ENCODE results near the gene EXT2.

Gene EXT2

GRCh38 chr11:44083906-44084305 is 11.6 kb upstream of the EXT2 start:
- in situ Hi-C loops (cut with MboI; ENCODE audit: low sequenced_read_pairs) = no loop called here

DNA sequence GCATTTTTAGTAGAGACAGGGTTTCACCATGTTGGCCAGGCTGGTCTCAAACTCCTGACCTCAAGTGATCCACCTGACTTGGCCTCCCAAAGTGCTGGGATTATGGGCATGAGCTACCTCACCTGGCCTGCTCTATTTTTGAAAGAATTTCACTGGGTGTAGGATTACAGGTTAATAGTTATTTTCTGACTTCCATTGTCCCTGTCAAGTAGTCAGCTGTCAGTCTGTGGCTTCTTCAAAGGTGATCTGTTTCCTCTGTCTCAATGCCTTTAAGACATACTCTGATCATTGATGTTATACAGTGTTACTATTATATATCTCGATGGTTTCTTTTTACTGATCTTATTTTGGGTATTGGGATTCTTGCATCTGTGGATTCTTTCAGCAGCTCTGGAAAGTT is 10.1 kb upstream of the EXT2 start:
- in situ Hi-C loops (cut with MboI; ENCODE audit: low sequenced_read_pairs) = no loop called here

GRCh38 chr11:44088377-44088776 is 7.1 kb upstream of the EXT2 start:
- in situ Hi-C loops (cut with MboI; ENCODE audit: low sequenced_read_pairs) = no loop called here

- in situ Hi-C loops (cut with MboI; ENCODE audit: low sequenced_read_pairs) = no loop called here
Measured at GRCh38 chr11:44088871-44089270, 6.6 kb upstream of the EXT2 start.

GRCh38 chr11:44090539-44090938 is 4.9 kb upstream of the EXT2 start:
- in situ Hi-C loops (cut with MboI; ENCODE audit: low sequenced_read_pairs) = no loop called here

- in situ Hi-C loops (cut with MboI; ENCODE audit: low sequenced_read_pairs) = no loop called here
Measured at GRCh38 chr11:44094260-44094868, 1.1 kb upstream of the EXT2 start.

GRCh38 chr11:44096360-44097185 is 1.1 kb downstream of the EXT2 start:
- in situ Hi-C loops (cut with MboI; ENCODE audit: low sequenced_read_pairs) = no loop called here

GRCh38 chr11:44097821-44098220 is 2.3 kb downstream of the EXT2 start:
- in situ Hi-C loops (cut with MboI; ENCODE audit: low sequenced_read_pairs) = no loop called here

GRCh38 chr11:44101098-44101497 is 5.6 kb downstream of the EXT2 start:
- in situ Hi-C loops (cut with MboI; ENCODE audit: low sequenced_read_pairs) = loop anchor here (25.0 kb wide), 1 partner anchor 436 kb away; no protein-coding TSS in a partner anchor

GRCh38 chr11:44104481-44105294 is 9.2 kb downstream of the EXT2 start:
- in situ Hi-C loops (cut with MboI; ENCODE audit: low sequenced_read_pairs) = loop anchor here (25.0 kb wide), 1 partner anchor 433 kb away; no protein-coding TSS in a partner anchor

DNA sequence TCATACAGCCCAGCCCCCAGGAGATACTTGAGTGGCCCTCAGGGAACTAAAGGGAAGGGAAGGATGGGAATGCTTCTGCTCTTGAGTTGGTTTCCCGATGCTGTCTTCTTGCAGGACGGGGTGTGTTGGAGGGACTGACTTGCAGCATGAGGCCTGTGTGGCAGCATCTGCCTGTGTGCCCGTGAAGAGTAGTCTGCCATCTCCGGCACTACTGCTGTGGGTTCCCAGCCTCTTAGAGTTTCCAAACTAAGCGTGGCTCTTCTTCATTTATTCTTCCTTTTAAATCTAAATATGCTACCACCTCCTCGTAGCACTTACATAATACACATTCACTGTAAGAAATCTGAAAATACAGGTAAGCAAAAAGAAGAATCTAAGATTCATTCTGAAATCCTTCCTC is 12.8 kb downstream of the EXT2 start:
- in situ Hi-C loops (cut with MboI; ENCODE audit: low sequenced_read_pairs) = loop anchor here (25.0 kb wide), 1 partner anchor 429 kb away; no protein-coding TSS in a partner anchor

DNA sequence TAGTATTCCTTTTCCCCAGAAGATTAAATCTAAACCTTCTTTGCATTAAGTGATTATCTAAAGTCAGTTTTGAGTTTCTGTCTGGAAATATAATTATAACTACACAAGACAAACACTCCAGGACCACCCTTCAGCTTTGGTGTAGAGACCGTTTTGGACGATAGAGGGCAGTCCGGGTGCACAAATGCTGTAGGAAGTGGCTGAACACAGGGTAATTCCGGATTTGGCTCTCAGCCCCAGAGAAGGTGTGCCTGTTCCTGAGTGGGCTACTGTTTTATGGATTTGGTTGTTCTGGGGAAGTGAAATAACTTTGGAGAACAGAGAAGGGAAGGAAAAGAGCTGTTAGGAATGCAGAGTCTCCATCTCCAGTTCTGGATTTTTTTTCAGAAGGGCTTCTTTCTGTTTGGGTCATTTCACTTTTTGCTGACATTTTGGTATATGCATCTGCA is 14.8 kb downstream of the EXT2 start:
- in situ Hi-C loops (cut with MboI; ENCODE audit: low sequenced_read_pairs) = loop anchor here (25.0 kb wide), 1 partner anchor 427 kb away; no protein-coding TSS in a partner anchor

GRCh38 chr11:44112091-44112821 is 16.8 kb downstream of the EXT2 start:
- in situ Hi-C loops (cut with MboI; ENCODE audit: low sequenced_read_pairs) = loop anchor here (25.0 kb wide), 1 partner anchor 425 kb away; no protein-coding TSS in a partner anchor

DNA sequence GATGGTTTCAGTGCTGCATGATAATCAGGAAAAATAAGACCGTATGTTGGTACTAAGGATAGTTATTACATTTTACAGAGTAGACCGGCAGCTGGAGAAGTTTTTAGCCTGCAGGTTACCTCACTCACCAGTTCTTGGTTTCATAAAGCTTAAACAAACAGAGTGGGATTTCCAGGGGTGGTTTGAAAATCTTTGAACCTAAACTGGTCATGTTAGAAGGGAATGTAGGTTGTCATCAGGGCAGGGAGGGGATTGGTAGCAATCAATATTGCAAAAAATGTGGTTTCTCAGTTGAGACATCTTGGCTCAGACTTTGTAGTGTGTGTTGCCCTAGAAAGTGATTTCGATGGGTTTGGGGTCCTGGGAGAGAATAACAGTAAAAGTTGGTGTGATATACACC is 17.5 kb downstream of the EXT2 start:
- in situ Hi-C loops (cut with MboI; ENCODE audit: low sequenced_read_pairs) = loop anchor here (25.0 kb wide), 1 partner anchor 424 kb away; no protein-coding TSS in a partner anchor

GRCh38 chr11:44113572-44113971 is 18.1 kb downstream of the EXT2 start:
- in situ Hi-C loops (cut with MboI; ENCODE audit: low sequenced_read_pairs) = loop anchor here (25.0 kb wide), 1 partner anchor 424 kb away; no protein-coding TSS in a partner anchor

DNA sequence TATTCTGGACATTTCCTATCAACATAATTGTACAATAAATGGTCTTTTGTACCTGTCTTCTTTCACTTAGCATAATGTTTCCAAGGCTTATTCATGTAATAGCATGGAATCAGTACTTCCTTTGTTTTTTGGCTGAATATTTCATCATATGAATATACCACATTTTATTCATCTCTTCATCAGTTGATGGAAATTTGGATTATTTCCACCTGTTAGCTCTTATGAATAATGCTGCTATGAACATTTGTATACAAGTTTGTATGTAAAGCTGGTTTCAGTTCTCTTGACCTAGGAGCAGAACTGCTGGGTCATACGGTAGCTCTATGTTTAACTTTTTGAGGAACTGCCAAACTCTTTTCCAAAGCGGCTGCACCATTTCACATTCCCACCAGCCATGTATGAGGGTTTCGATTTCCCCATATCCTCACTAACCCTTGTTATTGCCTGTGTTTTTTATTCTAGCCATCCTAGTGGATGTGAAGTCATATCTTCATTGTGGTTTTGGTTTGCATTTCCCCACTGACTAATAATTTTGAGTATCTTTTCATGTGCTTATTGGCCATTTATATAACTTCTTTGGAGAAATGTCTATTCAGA is 20.9 kb downstream of the EXT2 start:
- in situ Hi-C loops (cut with MboI; ENCODE audit: low sequenced_read_pairs) = loop anchor here (25.0 kb wide), 1 partner anchor 421 kb away; no protein-coding TSS in a partner anchor

GRCh38 chr11:44120169-44120568 is 24.7 kb downstream of the EXT2 start:
- in situ Hi-C loops (cut with MboI; ENCODE audit: low sequenced_read_pairs) = loop anchor here (25.0 kb wide), 1 partner anchor 417 kb away; no protein-coding TSS in a partner anchor

DNA sequence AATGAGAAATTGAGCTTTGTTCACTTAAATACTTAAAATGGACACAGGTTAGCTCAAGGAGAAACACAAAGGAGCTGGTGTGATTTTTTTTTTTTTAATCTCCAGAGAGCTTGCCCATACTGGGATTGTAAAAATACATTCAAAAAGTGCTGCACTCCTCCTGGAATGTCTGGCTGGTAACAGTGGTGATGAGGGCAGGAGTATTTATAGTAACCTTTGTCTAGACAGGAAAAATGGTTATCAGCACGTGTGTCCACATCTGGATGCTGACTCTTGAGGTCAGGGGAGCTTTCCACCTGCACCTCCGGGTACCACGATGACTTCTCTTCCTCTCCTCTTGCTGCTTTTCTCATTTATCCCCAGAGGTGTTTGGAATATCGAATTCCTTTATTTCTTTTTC is 30.1 kb downstream of the EXT2 start:
- in situ Hi-C loops (cut with MboI; ENCODE audit: low sequenced_read_pairs) = no loop called here

DNA sequence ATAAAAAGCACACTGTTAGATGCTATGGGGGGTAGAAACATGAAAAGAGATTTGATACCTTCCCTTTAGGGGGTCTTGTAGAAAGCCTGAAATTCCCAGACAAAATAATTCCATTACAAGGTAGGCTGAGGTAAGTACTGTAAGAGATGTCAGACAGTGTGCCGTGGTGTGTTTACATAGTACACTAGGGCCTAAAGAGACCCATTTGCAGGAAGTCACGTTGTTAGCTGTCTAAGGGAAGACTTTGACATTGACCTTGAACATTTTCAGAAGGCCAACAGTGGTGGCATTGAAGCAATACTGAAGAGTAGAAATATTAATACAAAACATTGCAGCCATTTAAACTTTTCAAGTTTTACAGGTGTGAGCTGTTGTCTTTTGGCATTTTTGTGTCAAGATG is 30.8 kb downstream of the EXT2 start:
- in situ Hi-C loops (cut with MboI; ENCODE audit: low sequenced_read_pairs) = no loop called here

GRCh38 chr11:44127130-44127529 is 31.7 kb downstream of the EXT2 start:
- in situ Hi-C loops (cut with MboI; ENCODE audit: low sequenced_read_pairs) = no loop called here

Data from HL-60/S4 treated with phorbol 12-myristate 13-acetate at 8.2 ng/mL for 4 days and 3 days (cell line).